ENCODE measurements around the gene NDFIP2.

The NDFIP2 gene

GRCh38 chr13:79490824-79491223, 9.9 kb downstream of the NDFIP2 start:
- H3K9ac ChIP-seq (ENCODE audit: low read depth in 1 of 2, low read length in 2 of 2) = no peak overlapping the region
- H3K36me3 ChIP-seq (ENCODE audit: control insufficient read depth in 2 of 2, insufficient read depth in 2 of 2, low read length in 2 of 2) = no peaks in the 10 kb centered on the region
- no peak overlapping the region for H3K4me3 ChIP-seq (ENCODE audit: low read length in 2 of 2)
- H3K4me1 ChIP-seq (ENCODE audit: control insufficient read depth in 2 of 2, insufficient read depth in 2 of 2, low read length in 2 of 2) = peaks cover 6 to 31% of the 10 kb centered on the region in 2 donors
- H3K27me3 ChIP-seq (ENCODE audit: control insufficient read depth in 2 of 2, insufficient read depth in 2 of 2, low read length in 2 of 2) = no peaks in the 10 kb centered on the region
- H3K9me3 ChIP-seq (ENCODE audit: control insufficient read depth in 2 of 2, low read length in 2 of 2) = no peaks in the 10 kb centered on the region
- no peak overlapping the region for H3K27ac ChIP-seq (ENCODE audit: low read depth in 2 of 2, low read length in 2 of 2)

GRCh38 chr13:79491715-79492114, 10.8 kb downstream of the NDFIP2 start:
- H3K9me3 ChIP-seq (ENCODE audit: control insufficient read depth in 2 of 2, low read length in 2 of 2) = no peaks in the 10 kb centered on the region
- H3K9ac ChIP-seq (ENCODE audit: low read depth in 1 of 2, low read length in 2 of 2) = no peak overlapping the region
- H3K36me3 ChIP-seq (ENCODE audit: control insufficient read depth in 2 of 2, insufficient read depth in 2 of 2, low read length in 2 of 2) = no peaks in the 10 kb centered on the region
- no peak overlapping the region for H3K4me3 ChIP-seq (ENCODE audit: low read length in 2 of 2)
- no peaks in the 10 kb centered on the region for H3K27me3 ChIP-seq (ENCODE audit: control insufficient read depth in 2 of 2, insufficient read depth in 2 of 2, low read length in 2 of 2)
- H3K27ac ChIP-seq (ENCODE audit: low read depth in 2 of 2, low read length in 2 of 2) = no peak overlapping the region
- H3K4me1 ChIP-seq (ENCODE audit: control insufficient read depth in 2 of 2, insufficient read depth in 2 of 2, low read length in 2 of 2) = peaks cover 6 to 27% of the 10 kb centered on the region in 2 donors

GRCh38 chr13:79492313-79492798, 11.4 kb downstream of the NDFIP2 start:
- Histone ChIP-seq H3K27ac (ENCODE audit: low read depth in 2 of 2, low read length in 2 of 2) (no peak overlapping the region), H3K9ac (ENCODE audit: low read depth in 1 of 2, low read length in 2 of 2) (no peak overlapping the region), H3K9me3 (ENCODE audit: control insufficient read depth in 2 of 2, low read length in 2 of 2) (no peaks in the 10 kb centered on the region), H3K36me3 (ENCODE audit: control insufficient read depth in 2 of 2, insufficient read depth in 2 of 2, low read length in 2 of 2) (no peaks in the 10 kb centered on the region), H3K27me3 (ENCODE audit: control insufficient read depth in 2 of 2, insufficient read depth in 2 of 2, low read length in 2 of 2) (no peaks in the 10 kb centered on the region), H3K4me1 (ENCODE audit: control insufficient read depth in 2 of 2, insufficient read depth in 2 of 2, low read length in 2 of 2) (peaks cover 6 to 30% of the 10 kb centered on the region in 2 donors), H3K4me3 (ENCODE audit: low read length in 2 of 2) (no peak overlapping the region)

- Histone ChIP-seq H3K4me3 (ENCODE audit: low read length in 2 of 2) (no peak overlapping the region), H3K36me3 (ENCODE audit: control insufficient read depth in 2 of 2, insufficient read depth in 2 of 2, low read length in 2 of 2) (no peaks in the 10 kb centered on the region), H3K4me1 (ENCODE audit: control insufficient read depth in 2 of 2, insufficient read depth in 2 of 2, low read length in 2 of 2) (peaks cover 6 to 35% of the 10 kb centered on the region in 2 donors), H3K27ac (ENCODE audit: low read depth in 2 of 2, low read length in 2 of 2) (no peak overlapping the region), H3K9ac (ENCODE audit: low read depth in 1 of 2, low read length in 2 of 2) (no peak overlapping the region), H3K9me3 (ENCODE audit: control insufficient read depth in 2 of 2, low read length in 2 of 2) (no peaks in the 10 kb centered on the region), H3K27me3 (ENCODE audit: control insufficient read depth in 2 of 2, insufficient read depth in 2 of 2, low read length in 2 of 2) (no peaks in the 10 kb centered on the region)
Observed at GRCh38 chr13:79492918-79493594, 12.1 kb downstream of the NDFIP2 start.

GRCh38 chr13:79496188-79496587, 15.2 kb downstream of the NDFIP2 start:
- peaks cover 6 to 32% of the 10 kb centered on the region in 2 donors for H3K4me1 ChIP-seq (ENCODE audit: control insufficient read depth in 2 of 2, insufficient read depth in 2 of 2, low read length in 2 of 2)
- H3K36me3 ChIP-seq (ENCODE audit: control insufficient read depth in 2 of 2, insufficient read depth in 2 of 2, low read length in 2 of 2) = no peaks in the 10 kb centered on the region
- H3K9ac ChIP-seq (ENCODE audit: low read depth in 1 of 2, low read length in 2 of 2) = no peak overlapping the region
- H3K4me3 ChIP-seq (ENCODE audit: low read length in 2 of 2) = no peak overlapping the region
- H3K9me3 ChIP-seq (ENCODE audit: control insufficient read depth in 2 of 2, low read length in 2 of 2) = no peaks in the 10 kb centered on the region
- H3K27me3 ChIP-seq (ENCODE audit: control insufficient read depth in 2 of 2, insufficient read depth in 2 of 2, low read length in 2 of 2) = no peaks in the 10 kb centered on the region
- no peak overlapping the region for H3K27ac ChIP-seq (ENCODE audit: low read depth in 2 of 2, low read length in 2 of 2)

- no peak overlapping the region for H3K9ac ChIP-seq (ENCODE audit: low read depth in 1 of 2, low read length in 2 of 2)
- no peaks in the 10 kb centered on the region for H3K36me3 ChIP-seq (ENCODE audit: control insufficient read depth in 2 of 2, insufficient read depth in 2 of 2, low read length in 2 of 2)
- H3K27ac ChIP-seq (ENCODE audit: low read depth in 2 of 2, low read length in 2 of 2) = peak overlapping the region in 1 of 2 donors; percentile 3
- no peak overlapping the region for H3K4me3 ChIP-seq (ENCODE audit: low read length in 2 of 2)
- H3K27me3 ChIP-seq (ENCODE audit: control insufficient read depth in 2 of 2, insufficient read depth in 2 of 2, low read length in 2 of 2) = no peaks in the 10 kb centered on the region
- peaks cover 5 to 26% of the 10 kb centered on the region in 2 donors for H3K4me1 ChIP-seq (ENCODE audit: control insufficient read depth in 2 of 2, insufficient read depth in 2 of 2, low read length in 2 of 2)
- H3K9me3 ChIP-seq (ENCODE audit: control insufficient read depth in 2 of 2, low read length in 2 of 2) = no peaks in the 10 kb centered on the region
Observed at GRCh38 chr13:79497064-79497463, 16.1 kb downstream of the NDFIP2 start.

GRCh38 chr13:79497852-79498251, 16.9 kb downstream of the NDFIP2 start:
- Histone ChIP-seq H3K9me3 (ENCODE audit: control insufficient read depth in 2 of 2, low read length in 2 of 2) (no peaks in the 10 kb centered on the region), H3K9ac (ENCODE audit: low read depth in 1 of 2, low read length in 2 of 2) (no peak overlapping the region), H3K27ac (ENCODE audit: low read depth in 2 of 2, low read length in 2 of 2) (no peak overlapping the region), H3K4me1 (ENCODE audit: control insufficient read depth in 2 of 2, insufficient read depth in 2 of 2, low read length in 2 of 2) (peaks cover 0 to 20% of the 10 kb centered on the region in 2 donors), H3K36me3 (ENCODE audit: control insufficient read depth in 2 of 2, insufficient read depth in 2 of 2, low read length in 2 of 2) (no peaks in the 10 kb centered on the region), H3K4me3 (ENCODE audit: low read length in 2 of 2) (no peak overlapping the region), H3K27me3 (ENCODE audit: control insufficient read depth in 2 of 2, insufficient read depth in 2 of 2, low read length in 2 of 2) (no peaks in the 10 kb centered on the region)

GRCh38 chr13:79500829-79501228, 19.9 kb downstream of the NDFIP2 start:
- Histone ChIP-seq H3K9ac (ENCODE audit: low read depth in 1 of 2, low read length in 2 of 2) (no peak overlapping the region), H3K9me3 (ENCODE audit: control insufficient read depth in 2 of 2, low read length in 2 of 2) (no peaks in the 10 kb centered on the region), H3K27ac (ENCODE audit: low read depth in 2 of 2, low read length in 2 of 2) (no peak overlapping the region), H3K4me1 (ENCODE audit: control insufficient read depth in 2 of 2, insufficient read depth in 2 of 2, low read length in 2 of 2) (peaks cover 0 to 8% of the 10 kb centered on the region in 2 donors), H3K27me3 (ENCODE audit: control insufficient read depth in 2 of 2, insufficient read depth in 2 of 2, low read length in 2 of 2) (no peaks in the 10 kb centered on the region), H3K36me3 (ENCODE audit: control insufficient read depth in 2 of 2, insufficient read depth in 2 of 2, low read length in 2 of 2) (no peaks in the 10 kb centered on the region), H3K4me3 (ENCODE audit: low read length in 2 of 2) (no peak overlapping the region)

GRCh38 chr13:79501538-79502232, 20.7 kb downstream of the NDFIP2 start:
- Histone ChIP-seq H3K9ac (ENCODE audit: low read depth in 1 of 2, low read length in 2 of 2) (no peak overlapping the region), H3K4me1 (ENCODE audit: control insufficient read depth in 2 of 2, insufficient read depth in 2 of 2, low read length in 2 of 2) (peaks cover 0 to 8% of the 10 kb centered on the region in 2 donors), H3K9me3 (ENCODE audit: control insufficient read depth in 2 of 2, low read length in 2 of 2) (no peaks in the 10 kb centered on the region), H3K36me3 (ENCODE audit: control insufficient read depth in 2 of 2, insufficient read depth in 2 of 2, low read length in 2 of 2) (no peaks in the 10 kb centered on the region), H3K27ac (ENCODE audit: low read depth in 2 of 2, low read length in 2 of 2) (no peak overlapping the region), H3K4me3 (ENCODE audit: low read length in 2 of 2) (no peak overlapping the region), H3K27me3 (ENCODE audit: control insufficient read depth in 2 of 2, insufficient read depth in 2 of 2, low read length in 2 of 2) (no peaks in the 10 kb centered on the region)

GRCh38 chr13:79502859-79503468, 22.0 kb downstream of the NDFIP2 start:
- no peak overlapping the region for H3K9ac ChIP-seq (ENCODE audit: low read depth in 1 of 2, low read length in 2 of 2)
- H3K4me1 ChIP-seq (ENCODE audit: control insufficient read depth in 2 of 2, insufficient read depth in 2 of 2, low read length in 2 of 2) = peaks cover 0 to 1% of the 10 kb centered on the region in 2 donors
- H3K27ac ChIP-seq (ENCODE audit: low read depth in 2 of 2, low read length in 2 of 2) = no peak overlapping the region
- H3K4me3 ChIP-seq (ENCODE audit: low read length in 2 of 2) = no peak overlapping the region
- H3K9me3 ChIP-seq (ENCODE audit: control insufficient read depth in 2 of 2, low read length in 2 of 2) = no peaks in the 10 kb centered on the region
- H3K27me3 ChIP-seq (ENCODE audit: control insufficient read depth in 2 of 2, insufficient read depth in 2 of 2, low read length in 2 of 2) = no peaks in the 10 kb centered on the region
- H3K36me3 ChIP-seq (ENCODE audit: control insufficient read depth in 2 of 2, insufficient read depth in 2 of 2, low read length in 2 of 2) = no peaks in the 10 kb centered on the region

All from mucosa of rectum (tissue), 2 donors.